Measurements from ENCODE around the gene BNC2.

BNC2 gene

GRCh38 chr9:16461851-16462250 lies 408.6 kb downstream of the BNC2 start:
- no peaks in the 10 kb centered on the region for H3K27me3 ChIP-seq
- no peak for TF ChIP-seq CTCF (IDR thresholded peaks at IDR 0.05; ENCODE audit: low read depth, low read length)
- H3K4me1 ChIP-seq, result no peaks in the 10 kb centered on the region
- H3K9me3 ChIP-seq, result no peaks in the 10 kb centered on the region
- no peak overlapping the region for H3K4me3 ChIP-seq (ENCODE audit: low read depth, low read length)
- H3K36me3 ChIP-seq, result no peaks in the 10 kb centered on the region
- no peak for DNase-seq

- no peak for DNase-seq
- no peaks in the 10 kb centered on the region for H3K36me3 ChIP-seq
- no peak for TF ChIP-seq CTCF (IDR thresholded peaks at IDR 0.05; ENCODE audit: low read depth, low read length)
- no peaks in the 10 kb centered on the region for H3K27me3 ChIP-seq
- H3K9me3 ChIP-seq, result no peaks in the 10 kb centered on the region
- no peaks in the 10 kb centered on the region for H3K4me1 ChIP-seq
- no peak overlapping the region for H3K4me3 ChIP-seq (ENCODE audit: low read depth, low read length)
Observed at GRCh38 chr9:16461137-16461840, 409.2 kb downstream of the BNC2 start.

GRCh38 chr9:16460696-16461095 lies 409.8 kb downstream of the BNC2 start:
- DNase-seq, result no peak
- H3K27me3 ChIP-seq, result no peaks in the 10 kb centered on the region
- H3K4me1 ChIP-seq, result no peaks in the 10 kb centered on the region
- no peaks in the 10 kb centered on the region for H3K9me3 ChIP-seq
- TF ChIP-seq CTCF (IDR thresholded peaks at IDR 0.05; ENCODE audit: low read depth, low read length), result no peak
- H3K36me3 ChIP-seq, result no peaks in the 10 kb centered on the region
- no peak overlapping the region for H3K4me3 ChIP-seq (ENCODE audit: low read depth, low read length)

- Histone ChIP-seq H3K36me3 (no peaks in the 10 kb centered on the region), H3K4me3 (ENCODE audit: low read depth, low read length) (no peak overlapping the region), H3K27me3 (no peaks in the 10 kb centered on the region), H3K4me1 (no peaks in the 10 kb centered on the region), H3K9me3 (no peaks in the 10 kb centered on the region)
- TF ChIP-seq CTCF (IDR thresholded peaks at IDR 0.05; ENCODE audit: low read depth, low read length), result no peak
- no peak for DNase-seq
Observed at GRCh38 chr9:16459421-16460148, 410.9 kb downstream of the BNC2 start.

- TF ChIP-seq CTCF (IDR thresholded peaks at IDR 0.05; ENCODE audit: low read depth, low read length), result no peak
- H3K9me3 ChIP-seq, result no peaks in the 10 kb centered on the region
- DNase-seq, result no peak
- no peaks in the 10 kb centered on the region for H3K36me3 ChIP-seq
- no peaks in the 10 kb centered on the region for H3K4me1 ChIP-seq
- H3K27me3 ChIP-seq, result no peaks in the 10 kb centered on the region
- H3K4me3 ChIP-seq (ENCODE audit: low read depth, low read length), result no peak overlapping the region
Observed at GRCh38 chr9:16458696-16459420, 411.6 kb downstream of the BNC2 start.
